ENCODE results near the gene WWC2.

Gene WWC2

DNA sequence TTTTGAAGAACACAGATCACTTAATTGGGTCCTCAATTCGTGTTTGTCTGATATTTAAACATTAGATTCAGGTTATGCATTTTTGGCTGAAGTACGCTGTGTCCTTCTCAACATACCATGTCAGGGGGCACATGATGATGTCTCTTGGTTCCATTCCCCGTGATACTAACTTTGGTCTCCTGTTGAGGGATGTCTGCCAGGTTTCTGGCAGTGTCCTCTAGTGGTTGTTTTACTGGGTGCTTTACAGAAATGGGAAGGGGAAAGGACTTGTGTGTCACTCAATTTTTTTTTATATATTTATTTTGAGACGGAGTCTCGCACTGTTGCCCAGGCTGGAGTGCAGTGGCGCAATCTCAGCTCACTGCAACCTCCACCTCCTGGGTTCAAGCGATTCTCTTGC, 58.2 kb downstream of the WWC2 start:
- Mint-ChIP-seq H3K27ac (no peak overlapping the region), H3K27me3 (no peaks in the 10 kb centered on the region), H3K4me1 (no peaks in the 10 kb centered on the region), H3K36me3 (no peaks in the 10 kb centered on the region), H3K9me3 (no peaks in the 10 kb centered on the region), H3K4me3 (no peak overlapping the region)
- no peak for DNase-seq
- CTCF ChIA-PET = no interaction called here

DNA sequence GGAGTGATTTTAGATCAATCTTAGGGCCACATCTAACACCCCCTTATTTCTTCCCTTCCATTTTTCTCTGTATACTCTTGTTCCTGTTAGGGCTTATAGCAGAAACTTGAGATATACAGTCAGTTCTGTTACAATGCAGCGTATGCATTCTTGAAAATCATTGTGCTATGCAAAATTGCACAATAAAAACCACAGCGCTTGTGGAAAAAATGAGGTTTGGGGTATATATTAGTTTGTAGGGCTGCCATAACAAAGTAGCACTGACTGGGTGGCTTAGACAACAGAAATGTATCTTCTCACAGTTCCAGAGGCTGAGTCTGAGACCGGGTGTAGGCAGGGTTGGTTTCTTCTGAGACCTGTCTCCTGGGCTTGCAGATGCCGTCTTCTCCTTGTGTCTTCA, 59.0 kb downstream of the WWC2 start:
- Mint-ChIP-seq H3K27me3 (no peaks in the 10 kb centered on the region), H3K27ac (no peak overlapping the region), H3K36me3 (no peaks in the 10 kb centered on the region), H3K9me3 (no peaks in the 10 kb centered on the region), H3K4me1 (no peaks in the 10 kb centered on the region), H3K4me3 (no peak overlapping the region)
- no peak for DNase-seq
- CTCF ChIA-PET = no interaction called here

DNA sequence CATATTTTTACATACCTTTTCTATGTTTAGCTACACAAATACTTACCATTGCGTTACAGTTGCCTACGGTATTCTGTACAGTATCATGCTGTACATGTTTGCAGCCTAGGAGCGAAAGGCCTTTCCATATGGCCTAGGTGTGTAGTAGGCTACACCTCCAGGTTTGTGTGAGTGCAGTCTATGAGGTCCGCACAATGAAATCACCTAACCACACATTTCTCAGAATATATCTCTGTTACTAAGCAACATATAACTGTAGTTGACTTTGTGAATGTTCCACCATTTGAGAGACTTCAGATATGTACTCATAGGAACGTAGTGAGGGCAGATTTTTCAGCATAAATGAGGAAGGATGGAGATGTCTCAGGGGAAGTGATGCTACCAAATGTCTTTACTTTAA, 62.6 kb downstream of the WWC2 start:
- Mint-ChIP-seq H3K4me1 (no peaks in the 10 kb centered on the region), H3K27me3 (no peaks in the 10 kb centered on the region), H3K4me3 (no peak overlapping the region), H3K9me3 (no peaks in the 10 kb centered on the region), H3K36me3 (no peaks in the 10 kb centered on the region), H3K27ac (no peak overlapping the region)
- no peak for DNase-seq
- CTCF ChIA-PET = no interaction called here

DNA sequence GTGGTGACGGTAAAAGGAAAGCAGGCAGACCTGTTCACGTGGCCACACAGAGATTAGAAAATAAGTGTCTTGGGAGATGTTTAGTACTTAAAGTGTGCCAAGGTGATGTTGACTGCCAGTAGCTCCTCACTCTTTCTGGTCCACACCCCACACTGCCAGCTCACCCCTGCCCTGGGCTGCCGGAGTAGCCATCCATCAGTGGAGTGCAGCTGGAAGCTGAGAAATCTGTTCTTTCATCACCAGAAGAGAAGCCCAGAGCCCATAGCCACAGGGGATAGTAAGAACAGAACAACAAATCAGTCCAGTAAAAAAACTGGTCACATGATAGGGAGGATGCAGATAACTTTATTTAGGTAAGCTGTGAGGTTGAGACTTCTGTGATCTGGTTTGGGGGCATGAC, 64.1 kb downstream of the WWC2 start:
- Mint-ChIP-seq H3K4me1 (no peaks in the 10 kb centered on the region), H3K27ac (no peak overlapping the region), H3K4me3 (no peak overlapping the region), H3K27me3 (no peaks in the 10 kb centered on the region), H3K9me3 (no peaks in the 10 kb centered on the region), H3K36me3 (no peaks in the 10 kb centered on the region)
- CTCF ChIA-PET = no interaction called here
- DNase-seq = no peak

DNA sequence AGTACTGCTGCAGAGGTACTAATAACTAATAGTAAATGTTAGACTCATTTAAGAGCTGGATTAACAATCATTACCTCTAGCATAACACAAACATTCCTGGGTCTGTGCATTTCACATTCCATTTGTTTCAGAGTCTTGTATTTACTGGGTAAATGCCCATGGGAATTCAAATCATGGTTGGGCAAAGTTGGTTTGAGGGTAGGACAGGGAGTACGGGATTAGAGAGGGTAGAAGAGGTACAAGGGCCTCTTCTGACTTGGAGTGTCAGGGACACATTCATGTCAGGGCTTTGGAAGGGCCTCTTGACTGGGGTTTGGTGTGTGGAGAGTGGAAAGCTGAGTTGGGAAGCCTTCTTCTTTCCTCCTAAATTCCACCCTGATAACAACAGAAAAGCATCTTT, 65.9 kb downstream of the WWC2 start:
- Mint-ChIP-seq H3K4me1 (no peaks in the 10 kb centered on the region), H3K9me3 (no peaks in the 10 kb centered on the region), H3K36me3 (no peaks in the 10 kb centered on the region), H3K27me3 (no peaks in the 10 kb centered on the region), H3K27ac (no peak overlapping the region), H3K4me3 (no peak overlapping the region)
- CTCF ChIA-PET = no interaction called here
- no peak for DNase-seq

DNA sequence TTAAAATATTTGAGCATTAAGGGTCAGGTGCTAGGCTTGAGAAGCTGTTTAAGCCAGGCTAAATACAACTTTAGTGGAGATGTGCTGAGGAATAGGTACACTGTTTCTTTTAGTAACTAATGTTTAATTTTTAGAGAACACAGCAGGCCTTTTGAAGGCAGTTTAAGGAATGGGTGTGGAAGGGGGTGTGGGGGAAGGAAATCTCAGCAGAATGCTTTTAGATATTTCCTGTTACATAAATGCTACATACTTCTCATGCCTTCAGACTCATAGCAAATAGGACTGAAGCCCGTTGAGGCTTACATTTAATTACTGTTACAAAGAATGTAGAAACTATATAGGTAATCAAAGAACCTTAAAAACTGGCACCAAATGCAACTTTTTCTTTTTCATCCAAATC, 66.3 kb downstream of the WWC2 start:
- Mint-ChIP-seq H3K27ac (no peak overlapping the region), H3K9me3 (no peaks in the 10 kb centered on the region), H3K27me3 (no peaks in the 10 kb centered on the region), H3K36me3 (no peaks in the 10 kb centered on the region), H3K4me1 (no peaks in the 10 kb centered on the region), H3K4me3 (no peak overlapping the region)
- no peak for DNase-seq
- CTCF ChIA-PET = interaction anchor here (0.7 kb wide), 1 partner anchor 10 kb away, joined by 4 read pairs; no protein-coding TSS in a partner anchor

DNA sequence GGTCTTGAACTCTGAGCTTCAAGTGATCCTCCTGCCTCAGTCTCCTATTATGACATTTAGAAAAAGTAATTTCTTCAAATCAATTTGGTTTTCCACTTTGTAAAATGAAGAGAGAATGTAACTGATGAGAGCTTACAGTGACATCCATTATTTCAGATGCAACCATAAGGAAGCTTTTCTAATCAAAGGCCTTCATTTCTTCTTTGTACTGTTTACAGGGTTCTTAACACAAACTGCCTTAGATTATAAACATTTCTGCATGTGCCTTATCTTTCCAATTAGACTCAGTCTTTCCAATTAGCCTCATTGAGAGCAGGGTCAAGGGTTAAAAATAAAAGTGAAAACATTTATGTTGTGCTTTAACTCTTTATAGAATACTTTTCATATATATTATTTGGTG, 71.8 kb downstream of the WWC2 start:
- Mint-ChIP-seq H3K4me1 (no peaks in the 10 kb centered on the region), H3K36me3 (no peaks in the 10 kb centered on the region), H3K4me3 (no peak overlapping the region), H3K27ac (no peak overlapping the region), H3K9me3 (no peaks in the 10 kb centered on the region), H3K27me3 (no peaks in the 10 kb centered on the region)
- CTCF ChIA-PET = no interaction called here
- DNase-seq = no peak

DNA sequence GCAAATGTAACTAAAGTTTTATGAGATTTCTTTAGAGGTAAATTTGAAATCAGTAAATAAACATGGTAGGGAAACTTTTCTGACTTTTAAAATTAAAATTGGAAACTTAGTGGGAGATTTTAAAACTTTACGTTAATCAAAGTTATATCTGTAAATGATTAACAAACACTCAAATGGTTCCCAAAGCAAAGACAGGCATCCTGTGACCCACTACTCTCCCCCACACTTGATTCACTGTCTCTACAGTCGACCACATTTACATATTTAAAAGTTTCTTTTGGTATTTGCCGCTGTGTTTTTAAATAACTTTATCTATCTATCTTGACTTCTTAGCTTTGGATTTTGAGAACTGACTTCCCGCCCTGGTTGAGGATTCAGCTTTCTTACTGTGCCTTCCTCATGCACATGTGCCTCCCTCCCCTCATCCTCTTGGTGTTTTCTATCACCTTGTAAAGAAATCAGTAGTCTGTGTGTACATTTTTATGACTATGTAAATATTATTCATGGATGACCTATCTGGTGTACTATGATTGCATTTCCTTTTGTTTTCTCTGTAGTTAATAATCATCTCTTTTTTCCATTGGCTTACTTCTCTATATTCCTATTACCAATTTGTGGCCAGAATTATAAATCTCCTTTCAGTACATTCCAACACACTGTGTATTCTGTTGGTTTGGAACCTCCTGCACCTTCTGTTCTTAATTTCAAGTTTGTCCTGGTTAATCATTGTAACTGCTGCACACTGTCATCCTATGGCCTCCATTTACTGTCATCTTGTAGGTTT, 72.6 kb downstream of the WWC2 start:
- Mint-ChIP-seq H3K36me3 (no peaks in the 10 kb centered on the region), H3K4me3 (no peak overlapping the region), H3K4me1 (no peaks in the 10 kb centered on the region), H3K9me3 (no peaks in the 10 kb centered on the region), H3K27me3 (no peaks in the 10 kb centered on the region), H3K27ac (no peak overlapping the region)
- CTCF ChIA-PET = no interaction called here
- no peak for DNase-seq

DNA sequence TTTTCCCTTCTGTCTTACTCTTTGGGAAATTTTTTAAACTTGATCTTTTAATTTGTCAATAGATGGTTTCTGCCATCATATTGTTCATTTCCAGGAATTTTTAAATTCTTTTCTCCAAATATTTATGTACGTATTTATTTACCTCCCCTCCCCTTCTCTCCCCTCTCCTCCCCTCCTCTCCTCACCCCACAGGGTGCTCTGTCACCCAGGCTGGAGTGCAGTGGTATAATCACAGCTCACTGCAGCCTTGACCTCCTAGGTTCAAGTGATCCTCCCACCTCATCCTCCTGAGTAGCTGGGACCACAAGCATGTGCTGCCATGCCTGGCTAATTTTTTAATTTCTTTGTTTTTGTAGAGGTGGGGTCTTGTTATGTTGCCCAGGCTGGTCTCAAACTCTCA, 73.8 kb downstream of the WWC2 start:
- CTCF ChIA-PET = no interaction called here
- Mint-ChIP-seq H3K27me3 (no peaks in the 10 kb centered on the region), H3K4me3 (no peak overlapping the region), H3K27ac (no peak overlapping the region), H3K36me3 (no peaks in the 10 kb centered on the region), H3K4me1 (no peaks in the 10 kb centered on the region), H3K9me3 (no peaks in the 10 kb centered on the region)
- no peak for DNase-seq

DNA sequence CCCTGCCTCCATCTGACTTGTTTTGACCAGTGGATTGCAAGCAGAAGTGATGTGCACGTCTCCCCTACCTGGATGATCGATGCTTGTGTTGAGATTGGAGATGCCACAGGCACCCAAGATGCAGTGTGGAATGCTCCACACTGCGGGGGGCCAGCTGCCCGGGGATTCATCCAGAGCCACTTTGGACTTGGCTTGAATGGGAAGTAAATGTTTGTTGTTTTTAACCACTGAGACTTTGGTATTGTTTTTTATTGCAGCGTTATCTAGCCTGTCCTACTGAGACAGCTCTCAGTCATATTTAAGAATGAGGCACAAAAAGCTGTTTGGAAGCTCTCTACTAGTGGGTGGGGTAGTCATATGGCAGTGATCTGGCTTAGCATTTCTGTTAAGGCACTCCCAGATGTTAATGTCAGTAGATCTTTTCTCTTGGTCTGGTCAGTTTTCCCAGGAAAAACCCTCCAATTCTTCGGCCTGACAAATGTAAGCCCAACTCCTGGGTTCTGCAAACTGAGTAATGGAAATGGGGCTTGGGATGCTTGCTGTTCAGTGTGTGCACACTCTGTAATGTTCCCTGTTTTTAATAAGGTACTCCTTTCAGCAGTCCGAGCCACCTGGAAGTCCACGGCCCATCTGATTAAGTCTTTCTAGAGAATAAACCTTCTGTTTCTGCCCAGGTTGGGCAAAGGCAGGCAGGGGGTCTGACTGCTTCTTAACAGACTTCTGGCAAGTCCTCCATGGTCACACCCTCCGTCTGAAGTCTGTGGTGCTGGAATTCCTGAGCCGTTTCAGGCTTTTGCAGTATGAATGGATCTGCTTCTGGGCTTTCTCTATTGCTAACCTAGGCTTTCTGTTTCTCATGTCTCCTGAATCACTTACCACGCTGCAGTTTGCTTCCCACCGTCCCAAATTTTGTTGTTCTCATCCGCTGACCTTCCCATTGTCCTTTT, 74.8 kb downstream of the WWC2 start:
- no peaks in the 10 kb centered on the region for H3K9me3 Mint-ChIP-seq
- H3K36me3 Mint-ChIP-seq = no peaks in the 10 kb centered on the region
- no peaks in the 10 kb centered on the region for H3K4me1 Mint-ChIP-seq
- no peak for DNase-seq
- H3K4me3 Mint-ChIP-seq = no peak overlapping the region
- no peak overlapping the region for H3K27ac Mint-ChIP-seq
- CTCF ChIA-PET = no interaction called here
- H3K27me3 Mint-ChIP-seq = no peaks in the 10 kb centered on the region

DNA sequence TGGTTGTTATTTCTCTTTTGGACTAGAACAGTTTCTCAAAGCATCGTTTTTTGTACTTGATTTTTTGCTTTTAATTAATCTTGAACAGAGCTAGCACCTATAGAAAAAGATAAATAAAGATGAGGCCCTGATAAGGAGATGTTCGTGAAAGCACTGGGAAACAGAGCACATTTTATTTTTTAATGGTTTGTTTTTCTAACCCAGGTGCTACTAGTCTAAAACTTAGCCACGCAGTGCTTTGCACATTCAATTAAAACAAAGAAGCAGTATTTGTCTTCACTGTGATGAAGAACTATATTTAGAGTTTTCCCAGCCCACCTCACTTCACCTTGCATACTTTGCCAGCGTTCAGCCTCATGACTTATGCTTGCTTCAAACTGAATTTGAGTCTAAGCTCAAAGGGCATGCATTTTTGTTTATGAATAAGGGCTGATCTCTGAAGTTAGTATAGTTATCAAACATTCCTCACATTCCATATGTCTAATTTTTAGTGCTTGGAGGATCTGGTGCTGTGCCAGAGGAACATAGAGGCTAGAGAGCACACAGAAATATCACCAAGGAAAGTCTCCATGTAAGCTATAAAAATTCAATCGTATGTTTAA, 76.7 kb downstream of the WWC2 start:
- no peaks in the 10 kb centered on the region for H3K9me3 Mint-ChIP-seq
- no peak for DNase-seq
- H3K4me3 Mint-ChIP-seq = no peak overlapping the region
- CTCF ChIA-PET = interaction anchor here (1.7 kb wide), 1 partner anchor 74 kb away, joined by 5 read pairs; no protein-coding TSS in a partner anchor
- no peaks in the 10 kb centered on the region for H3K4me1 Mint-ChIP-seq
- H3K27ac Mint-ChIP-seq = no peak overlapping the region
- H3K36me3 Mint-ChIP-seq = no peaks in the 10 kb centered on the region
- H3K27me3 Mint-ChIP-seq = no peaks in the 10 kb centered on the region

DNA sequence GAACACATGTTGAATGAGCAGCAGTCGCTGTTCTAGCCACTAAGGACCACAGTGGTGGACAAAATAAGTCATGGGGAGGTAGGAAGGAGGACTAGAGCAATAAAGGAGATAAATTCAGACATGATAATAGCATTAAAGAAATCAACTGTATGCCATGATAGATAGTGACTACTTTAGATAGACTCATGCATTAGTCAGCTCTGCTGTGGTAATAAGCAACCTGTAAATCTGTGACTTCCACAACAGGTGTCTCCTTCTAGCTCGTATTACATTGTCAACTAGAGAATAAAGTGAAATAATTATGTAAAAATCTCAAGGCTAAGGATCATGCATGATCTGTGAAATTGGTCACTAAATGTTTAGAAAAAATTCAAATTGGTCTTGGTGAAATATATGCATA, 77.9 kb downstream of the WWC2 start:
- no peak overlapping the region for H3K4me3 Mint-ChIP-seq
- H3K9me3 Mint-ChIP-seq = no peaks in the 10 kb centered on the region
- H3K27me3 Mint-ChIP-seq = no peaks in the 10 kb centered on the region
- no peaks in the 10 kb centered on the region for H3K36me3 Mint-ChIP-seq
- CTCF ChIA-PET = interaction anchor here (1.7 kb wide), 1 partner anchor 73 kb away, joined by 5 read pairs; no protein-coding TSS in a partner anchor
- H3K4me1 Mint-ChIP-seq = no peaks in the 10 kb centered on the region
- no peak overlapping the region for H3K27ac Mint-ChIP-seq
- no peak for DNase-seq

DNA sequence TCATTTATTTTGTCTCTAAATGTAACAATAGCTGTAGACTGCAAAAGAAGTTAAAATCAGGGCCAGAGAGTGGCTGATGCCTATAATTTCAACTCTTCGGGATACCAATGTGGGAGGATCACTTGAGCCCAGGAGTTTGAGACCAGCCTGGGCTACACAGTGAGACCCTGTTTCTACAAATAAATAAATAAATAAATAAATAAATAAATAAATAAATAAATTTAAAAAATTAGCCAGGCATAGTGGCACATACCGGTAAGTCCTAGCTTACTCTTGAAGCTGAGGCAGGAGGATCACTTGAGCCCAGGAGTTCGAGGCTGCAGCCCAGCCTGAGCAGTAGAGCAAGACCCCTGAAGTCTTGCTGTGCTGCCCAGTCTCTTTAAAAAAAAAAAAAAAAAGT, 79.1 kb downstream of the WWC2 start:
- Mint-ChIP-seq H3K9me3 (no peaks in the 10 kb centered on the region), H3K27ac (no peak overlapping the region), H3K4me1 (no peaks in the 10 kb centered on the region), H3K4me3 (no peak overlapping the region), H3K36me3 (no peaks in the 10 kb centered on the region), H3K27me3 (no peaks in the 10 kb centered on the region)
- CTCF ChIA-PET = no interaction called here
- DNase-seq = no peak

DNA sequence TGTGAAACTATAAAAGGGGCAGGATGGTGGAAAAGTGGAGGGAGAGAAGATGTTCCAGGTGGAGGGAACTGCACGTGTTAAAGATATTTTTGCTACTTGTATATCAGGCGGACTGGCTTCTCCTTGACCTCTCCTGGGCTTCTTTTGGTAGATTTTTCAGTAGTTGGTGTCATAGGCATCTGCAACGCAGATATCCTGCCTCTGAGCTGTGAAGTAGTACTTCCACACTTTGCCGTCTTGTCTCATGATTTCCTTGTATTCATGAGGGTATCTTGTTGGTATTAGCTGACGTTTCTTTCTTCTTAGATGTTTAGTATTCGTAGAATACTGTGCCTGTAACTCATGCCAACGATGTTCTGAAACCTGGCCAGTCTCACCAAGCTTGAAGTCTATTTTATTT, 81.0 kb downstream of the WWC2 start:
- no peaks in the 10 kb centered on the region for H3K36me3 Mint-ChIP-seq
- H3K4me3 Mint-ChIP-seq = no peak overlapping the region
- DNase-seq = no peak
- H3K27ac Mint-ChIP-seq = no peak overlapping the region
- no peaks in the 10 kb centered on the region for H3K9me3 Mint-ChIP-seq
- peaks cover 3% of the 10 kb centered on the region for H3K27me3 Mint-ChIP-seq
- CTCF ChIA-PET = interaction anchor here (0.6 kb wide), 1 partner anchor 15 kb away, joined by 3 read pairs; no protein-coding TSS in a partner anchor
- peaks cover 4% of the 10 kb centered on the region for H3K4me1 Mint-ChIP-seq

All from activated naive CD4-positive, alpha-beta T cell treated with anti-CD3 and anti-CD28 coated beads, Interleukin-2, amount 10 ng/mL, durations not matched to agents 7 days and 5 days (primary cell).